G401 (cell line): Measurements from ENCODE around the gene C2orf78. TPM values are rescaled to one million over a fixed set of nuclear protein-coding genes. Genes with fewer than 3 reads are reported as not detected.

ENCODE experiments used
- DNase-seq: peaks from one replicate; pipeline ENCODE4 v3.0.0-alpha.2; 2015; ENCODE audit warnings: low spot score
- in situ Hi-C: cut with HindIII; loops from 2 replicates; pipeline ENCODE4 v1.10.0; 2016; ENCODE audit warnings: low sequenced_read_pairs, mixed read lengths
- total RNA-seq: library from RNA; depleted of rRNA; stranded (reverse); fragments of >200 nt; shearing (Covaris generic); gene quantifications from 2 replicates; pipeline ENCODE4 v1.2.3, GENCODE V29; 2014

C2orf78 gene
- total RNA-seq, 1 experiment from 2014 or later: 0.07 TPM

DNA sequence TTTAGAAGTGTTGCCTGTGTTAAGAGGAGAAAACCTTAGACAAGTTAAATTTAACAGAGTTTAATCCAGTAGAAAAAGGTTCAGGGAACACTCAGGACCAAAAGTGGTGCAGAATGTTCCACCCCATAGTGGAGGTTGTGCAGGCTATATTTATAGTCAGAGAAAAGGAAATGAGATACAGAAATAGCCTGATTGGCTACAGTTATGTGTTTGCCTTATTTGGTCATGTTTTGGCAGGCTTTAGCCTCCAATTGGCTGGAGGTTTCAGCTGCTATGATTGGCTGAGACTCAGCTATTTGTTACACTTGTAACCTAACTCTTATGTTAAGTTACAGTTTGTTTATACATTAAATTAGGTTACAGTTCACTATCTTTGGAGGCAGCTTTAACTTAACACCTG, 48.9 kb downstream of the C2orf78 start:
- in situ Hi-C loops: no loop called here
- peak; percentile 44 for DNase-seq

DNA sequence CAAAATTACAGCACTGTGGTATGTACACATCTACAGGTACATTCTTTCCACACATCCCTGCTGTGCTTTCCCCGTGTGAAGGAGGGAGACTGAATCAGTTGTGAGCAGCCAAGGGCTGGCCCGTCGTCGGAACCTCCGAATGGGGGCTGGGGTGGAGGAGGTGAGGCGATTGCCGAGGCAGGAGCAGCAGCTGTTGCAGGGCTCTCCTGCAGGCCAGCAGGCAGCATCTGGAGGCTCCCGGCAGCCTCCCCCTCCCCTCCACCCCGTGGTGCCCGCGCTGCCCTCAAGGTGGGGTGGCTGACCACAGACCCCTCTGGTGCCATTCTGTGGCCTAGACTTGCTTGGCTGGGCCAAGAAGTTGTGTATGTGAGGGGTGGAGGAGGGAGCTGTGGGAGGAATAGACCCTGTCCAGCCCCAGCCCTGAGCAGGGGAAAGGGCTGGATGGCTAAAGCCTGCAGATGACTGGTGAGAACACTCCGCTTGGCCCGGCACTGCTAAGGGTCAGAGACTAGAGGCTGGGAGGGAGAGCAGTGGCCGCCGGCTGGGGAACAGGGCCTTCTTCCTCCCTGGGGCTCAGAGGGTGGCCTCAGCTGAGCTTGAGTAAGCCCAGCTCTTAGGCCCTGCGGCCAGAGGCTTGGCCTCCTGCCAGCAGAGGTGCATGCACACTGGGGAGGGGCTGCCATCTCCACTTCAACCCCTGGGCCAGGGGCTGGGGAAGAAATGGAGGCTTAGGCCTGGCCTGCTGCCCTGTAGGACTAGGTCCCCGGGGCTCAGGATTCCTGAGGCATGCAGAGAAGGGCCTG, 52.4 kb downstream of the C2orf78 start:
- in situ Hi-C loops: no loop called here
- no peak for DNase-seq

DNA sequence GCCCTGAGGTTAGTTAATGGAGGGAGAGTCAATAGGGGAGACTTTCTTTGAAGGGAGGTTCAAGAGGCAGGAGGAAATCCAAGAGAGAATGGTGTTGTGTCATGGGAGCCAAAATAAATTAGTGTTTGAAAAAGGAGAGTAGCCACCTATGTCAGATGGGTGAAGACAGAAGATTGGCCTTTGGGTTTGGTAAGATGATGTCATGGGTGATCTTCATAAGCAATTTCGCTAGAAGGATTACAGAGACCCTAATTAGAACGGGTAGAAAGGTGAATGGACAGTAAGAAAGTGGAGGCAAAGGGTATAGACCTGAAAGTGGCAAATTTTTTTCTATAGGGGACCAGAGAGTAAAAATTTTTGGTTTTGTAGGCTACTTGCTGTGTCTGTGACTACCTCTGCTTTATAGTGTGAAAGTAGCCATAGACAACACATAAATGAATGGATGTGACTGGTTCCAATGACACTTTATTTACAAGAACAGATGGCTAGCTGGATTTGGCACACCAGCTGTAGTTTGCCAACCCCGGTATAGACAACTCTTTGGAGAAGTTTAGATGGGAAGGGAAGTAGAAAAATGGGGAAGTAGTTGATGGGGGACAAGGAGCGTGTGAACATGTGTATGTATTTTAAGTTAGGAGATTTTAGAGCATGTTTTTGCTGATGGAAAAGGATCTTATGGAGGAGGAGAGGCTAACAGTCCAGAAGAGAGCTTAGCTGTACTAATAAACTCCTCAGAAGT, 54.0 kb downstream of the C2orf78 start:
- DNase-seq: no peak
- in situ Hi-C loops: no loop called here

DNA sequence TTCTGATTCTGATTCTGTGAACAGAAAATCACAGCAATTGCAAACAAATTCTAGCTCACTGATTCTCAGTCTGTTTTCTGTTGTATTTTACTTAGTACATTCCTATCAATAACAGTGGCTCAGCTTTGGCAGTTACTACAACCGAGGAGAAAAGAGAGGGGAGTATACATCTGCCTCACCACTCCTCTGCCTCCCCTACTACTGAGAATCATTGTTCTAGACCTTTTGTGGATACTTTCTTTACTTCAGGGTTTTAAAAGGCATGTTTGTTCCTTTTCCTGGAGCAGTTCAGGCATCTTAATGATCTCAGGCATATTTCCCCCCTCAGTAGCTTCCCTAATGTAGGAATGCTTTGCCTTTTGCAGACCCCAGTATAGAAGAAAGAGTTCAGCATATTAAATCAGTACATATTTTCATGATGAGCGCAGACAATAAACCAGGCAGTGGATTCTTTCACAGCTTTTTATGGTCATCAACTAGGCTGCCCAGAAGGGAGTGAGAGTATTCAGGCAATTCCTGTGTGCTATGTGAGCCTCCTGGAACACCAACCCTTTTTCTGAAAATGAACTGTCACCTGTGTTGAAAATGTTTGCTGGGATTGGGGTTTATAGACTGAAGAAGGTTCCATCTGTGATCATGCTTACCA, 55.0 kb downstream of the C2orf78 start:
- in situ Hi-C loops: no loop called here
- DNase-seq: no peak

DNA sequence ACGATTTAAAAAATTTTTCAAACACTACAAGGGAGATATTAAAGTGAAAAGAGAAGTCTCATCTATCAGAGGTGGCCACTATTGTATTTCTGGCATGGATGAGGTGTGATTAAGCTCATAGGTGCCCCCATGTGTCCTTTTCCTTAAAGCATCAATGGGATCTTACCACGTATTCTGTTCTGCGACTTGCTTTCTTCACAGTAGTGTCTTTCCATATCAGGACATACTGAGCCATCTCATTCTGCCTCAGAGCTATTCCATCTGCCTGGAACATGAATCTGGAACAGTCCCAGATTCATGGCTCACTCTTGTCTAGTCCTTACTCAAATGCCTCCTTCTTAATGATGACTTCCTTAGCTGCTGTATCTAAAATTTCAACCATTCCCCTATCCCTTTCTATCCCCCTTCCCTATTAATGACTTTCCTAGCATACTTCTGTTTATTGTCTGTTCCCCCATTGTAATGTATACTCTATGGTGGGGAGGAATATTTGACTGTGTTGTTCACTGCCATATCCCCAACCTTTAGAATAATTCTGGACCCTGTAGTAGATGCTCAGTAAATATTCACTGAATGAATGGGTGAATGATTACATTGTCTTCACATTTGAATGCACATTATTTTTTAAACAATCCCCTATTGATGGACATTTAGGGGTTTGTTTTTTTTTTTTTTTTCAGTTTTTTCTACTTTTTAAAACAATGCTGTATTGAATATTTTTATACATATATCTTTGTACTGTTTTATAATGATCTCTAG, 55.8 kb downstream of the C2orf78 start:
- in situ Hi-C loops: no loop called here
- DNase-seq: peak; percentile 67

DNA sequence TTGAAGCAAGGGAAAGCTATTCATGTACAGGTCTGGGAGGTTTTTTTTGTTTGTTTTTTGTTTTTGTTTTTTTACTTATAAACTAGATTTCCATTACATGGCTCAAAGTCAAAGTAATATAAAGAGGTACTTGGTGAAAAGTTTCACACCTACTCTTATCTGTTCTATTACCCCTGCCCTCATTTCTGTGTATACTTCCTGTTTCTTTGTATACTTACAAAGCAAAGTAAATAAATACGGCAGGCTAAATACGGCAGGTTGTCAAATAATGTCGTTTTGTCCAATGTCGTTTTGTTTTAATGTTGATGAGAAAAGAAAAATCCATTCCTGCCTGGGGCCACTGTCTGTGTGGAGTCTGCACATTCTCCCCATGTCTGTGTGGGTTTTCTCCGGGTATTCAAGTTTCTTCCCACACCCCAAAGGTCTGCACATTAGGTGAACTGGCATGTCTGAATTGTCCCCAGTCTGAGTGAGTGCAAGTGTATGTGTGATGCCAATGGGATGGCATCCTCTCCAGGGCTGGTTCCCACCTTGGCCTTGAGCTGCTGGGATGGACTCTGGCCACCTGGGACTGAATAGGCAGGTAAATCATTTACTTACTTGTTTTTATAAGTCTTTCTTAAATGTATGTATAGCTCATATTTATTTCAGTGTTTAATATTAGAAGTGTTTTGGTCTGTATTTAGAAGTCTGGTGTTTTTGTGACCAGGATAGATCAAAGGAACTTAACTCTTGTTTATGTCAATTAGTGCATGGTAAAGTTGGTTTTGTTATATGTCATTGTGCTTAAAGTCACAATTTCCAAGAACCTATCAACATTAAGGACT, 58.1 kb downstream of the C2orf78 start:
- in situ Hi-C loops: no loop called here
- DNase-seq: no peak

DNA sequence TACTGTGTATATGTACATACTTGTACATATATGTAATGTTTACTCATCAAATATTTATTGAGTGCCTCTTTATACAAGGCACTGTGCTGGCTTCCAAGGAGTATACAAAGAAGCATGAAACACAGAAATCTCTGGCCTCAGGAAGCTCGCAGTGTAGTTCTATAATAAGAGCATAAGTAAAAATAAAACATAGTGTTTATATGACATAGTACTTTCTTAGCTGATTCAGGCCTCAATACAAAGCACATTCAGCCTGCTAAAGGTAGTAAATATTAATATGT, 58.7 kb downstream of the C2orf78 start:
- no peak for DNase-seq
- in situ Hi-C loops: no loop called here

DNA sequence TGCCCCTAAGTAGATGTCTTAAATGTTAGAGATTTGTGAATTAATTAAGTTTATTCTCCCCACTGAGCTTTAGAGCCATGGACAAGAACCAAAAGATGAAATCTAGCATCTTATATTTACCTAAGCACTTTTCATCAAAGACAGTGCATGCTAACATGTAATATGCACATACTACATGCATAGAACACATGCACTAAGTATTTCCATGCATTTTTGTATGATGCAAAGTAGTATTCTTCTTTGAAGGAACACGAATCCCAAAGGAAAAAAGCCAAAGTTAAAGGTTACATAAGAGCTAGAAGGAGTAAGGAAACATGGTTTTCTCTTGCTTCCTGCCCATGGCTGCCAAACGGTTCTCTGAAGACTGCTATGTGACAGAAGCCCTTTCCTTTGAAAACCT, 60.1 kb downstream of the C2orf78 start:
- in situ Hi-C loops: no loop called here
- no peak for DNase-seq

DNA sequence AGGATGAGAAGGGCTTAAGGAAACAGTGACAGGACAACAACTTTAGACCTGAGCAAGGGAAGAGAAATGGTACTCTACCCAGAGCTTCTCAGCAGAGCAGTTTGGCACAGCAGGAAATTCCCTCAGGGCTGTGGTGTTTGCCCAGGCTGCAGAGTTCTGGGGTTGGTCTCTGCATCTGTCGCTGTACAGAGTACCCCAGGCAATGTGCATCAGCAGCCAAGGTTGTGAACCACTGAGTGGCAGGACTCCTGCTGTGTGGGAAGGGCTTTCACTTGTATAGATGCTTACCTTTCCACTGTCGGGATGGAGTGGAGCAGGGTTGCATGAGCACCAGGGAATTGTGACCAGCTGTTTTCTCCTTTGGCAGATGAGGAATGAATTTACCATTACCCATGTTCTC, 66.0 kb downstream of the C2orf78 start:
- in situ Hi-C loops: no loop called here
- no peak for DNase-seq

DNA sequence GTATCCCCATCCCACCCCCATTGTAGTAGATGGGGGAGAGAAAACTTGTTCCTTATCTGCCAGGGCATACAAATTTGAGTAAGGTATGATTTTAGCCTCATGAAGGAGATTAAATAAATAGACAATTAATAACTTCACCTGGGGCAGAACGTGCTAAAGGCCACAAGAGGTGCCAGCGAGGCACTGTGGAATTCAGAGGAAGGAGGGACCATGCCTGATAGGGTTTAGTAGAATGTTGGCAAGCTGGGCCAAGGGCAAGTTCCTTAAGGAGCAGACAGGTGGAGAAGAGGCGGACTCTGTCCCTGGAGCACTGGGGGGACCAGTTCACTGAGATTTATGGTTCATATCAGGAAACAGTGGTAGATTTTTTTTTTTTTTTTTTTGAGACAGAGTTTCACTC, 67.3 kb downstream of the C2orf78 start:
- no peak for DNase-seq
- in situ Hi-C loops: no loop called here

DNA sequence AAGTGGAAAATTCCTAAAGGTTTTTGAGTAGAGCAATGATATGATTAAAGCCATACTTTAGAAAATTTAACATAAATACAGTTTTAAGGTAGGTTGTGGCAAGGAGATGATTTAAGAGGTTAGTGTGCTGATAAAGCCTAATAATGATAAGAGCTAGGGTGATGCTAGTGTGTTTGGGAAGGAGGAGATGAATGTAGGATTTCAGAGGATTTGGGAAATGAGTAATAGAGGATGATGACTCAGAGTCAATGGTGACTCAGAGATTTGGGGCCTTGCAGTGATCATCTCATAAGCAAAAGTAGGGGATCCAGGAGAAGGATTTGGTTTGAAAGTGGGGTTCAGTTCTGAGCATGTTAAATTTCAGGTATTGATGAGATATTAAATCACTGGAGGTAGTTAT, 68.0 kb downstream of the C2orf78 start:
- DNase-seq: no peak
- in situ Hi-C loops: no loop called here

DNA sequence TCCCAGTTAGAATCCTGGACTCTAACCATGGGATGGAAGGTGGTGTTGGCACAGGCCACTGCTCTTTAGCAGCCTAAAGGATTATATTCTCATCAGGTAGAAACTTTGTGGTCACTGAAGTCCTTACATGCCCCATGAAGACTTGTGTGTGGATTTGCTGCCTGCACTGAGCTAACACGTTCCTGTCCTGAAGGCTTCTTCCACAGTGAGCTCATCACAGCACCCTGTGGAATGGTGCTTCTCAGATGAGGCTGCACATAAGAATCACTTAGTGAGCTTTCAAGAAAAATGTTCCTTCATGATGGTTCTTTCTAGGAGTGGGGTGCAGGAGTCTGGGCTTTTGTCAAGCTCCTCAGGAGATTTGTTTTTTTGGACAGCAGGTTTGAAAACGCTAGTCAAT, 71.5 kb downstream of the C2orf78 start:
- in situ Hi-C loops: no loop called here

DNA sequence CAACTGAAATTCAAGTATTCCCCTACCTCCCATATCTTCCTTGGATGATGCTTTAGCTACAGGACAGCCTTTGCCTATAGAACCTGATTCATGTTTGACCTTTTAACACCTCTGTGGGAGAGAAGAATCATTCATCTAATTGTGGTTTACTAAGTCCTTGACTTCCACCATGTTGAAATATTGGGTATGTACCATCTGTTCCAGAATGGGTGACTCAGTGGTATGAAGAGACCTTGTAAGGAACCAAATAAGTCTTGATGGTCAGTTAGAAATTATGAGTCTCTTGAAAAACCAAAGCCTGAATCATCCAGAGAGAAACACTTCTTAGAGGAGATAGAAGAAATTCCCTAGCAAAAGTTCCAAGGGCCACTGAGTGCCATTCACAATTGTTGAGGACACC, 72.2 kb downstream of the C2orf78 start:
- in situ Hi-C loops: no loop called here
- no peak for DNase-seq

More for the DNA sequence above, 71.5 kb downstream of the C2orf78 start:
- DNase-seq: no peak

DNA sequence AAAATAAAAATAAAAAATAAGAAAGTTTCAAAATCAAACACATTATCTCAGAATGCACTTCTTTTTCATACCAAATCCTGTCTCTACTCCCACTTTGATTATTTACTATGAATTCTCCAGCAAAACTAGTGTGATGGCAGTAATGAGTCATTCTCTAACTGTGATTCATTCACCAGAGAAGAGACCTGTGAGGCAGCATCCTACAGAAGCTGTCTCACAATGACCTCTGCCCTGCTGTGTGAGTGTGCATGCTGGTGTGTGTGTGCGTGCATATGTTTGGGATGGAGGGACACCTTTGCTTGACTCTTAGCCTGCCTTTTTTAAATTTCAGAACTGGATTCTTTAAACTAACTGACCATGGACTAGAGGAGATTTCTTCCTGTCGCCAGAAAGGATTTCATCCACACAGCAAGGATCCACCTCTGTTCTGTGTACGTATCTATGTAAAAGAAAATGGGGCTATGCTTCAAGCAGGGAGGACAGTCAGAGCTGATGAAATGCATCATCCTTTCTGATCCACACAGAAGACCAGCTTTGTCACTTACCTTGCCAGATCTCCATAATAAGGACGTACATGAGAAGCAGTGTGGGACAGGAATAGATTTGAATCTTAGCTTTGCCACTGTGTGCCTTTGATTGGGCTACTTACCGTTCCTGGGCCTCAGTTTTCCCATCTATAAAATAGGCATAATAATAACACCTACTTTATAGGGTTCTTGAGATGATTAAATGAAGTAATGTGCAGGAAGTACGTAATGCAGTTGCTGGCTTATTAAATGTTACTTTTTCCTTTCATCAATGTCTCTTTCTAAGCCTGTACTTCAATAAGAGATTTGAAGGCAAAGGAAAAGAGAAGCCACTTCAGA, 76.0 kb downstream of the C2orf78 start:
- in situ Hi-C loops: no loop called here
- DNase-seq: no peak

DNA sequence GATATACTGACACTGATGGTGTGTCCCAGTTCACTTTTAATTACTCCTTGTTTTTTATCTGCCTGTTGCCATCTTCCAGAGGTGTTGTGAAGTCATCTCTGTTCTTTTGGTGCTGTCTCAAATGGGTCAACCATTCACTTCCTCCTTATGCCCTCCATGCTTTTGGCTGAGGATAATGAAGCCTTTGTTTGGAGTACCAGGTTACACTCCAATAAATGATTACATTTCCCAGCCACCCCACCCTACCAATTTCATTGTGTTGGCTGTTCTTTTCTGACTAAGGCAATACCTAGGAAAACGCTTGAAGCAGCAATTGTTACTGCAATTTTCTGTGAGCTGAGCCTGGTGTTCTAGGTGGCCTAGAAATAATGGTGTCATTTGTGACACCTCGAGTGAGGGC, 79.0 kb downstream of the C2orf78 start:
- no peak for DNase-seq
- in situ Hi-C loops: no loop called here
